Activated CD8-positive, alpha-beta T cell treated with anti-CD3 and anti-CD28 coated beads for 36 hours (primary cell): ENCODE results near the gene PLBD1. TPM values are rescaled to one million over a fixed set of nuclear protein-coding genes. Genes with fewer than 3 reads are reported as not detected.

Source experiments
- ATAC-seq: fragments of 200-7000 bp; cut with Tn5 transposase; one replicate; pipeline ENCODE4 v1.10.0; 2021; ENCODE audit warnings: mild to moderate bottlenecking, moderate library complexity
- CTCF ChIA-PET: fragments of 350-600 bp; sonication (Branson Sonifier 250); formaldehyde crosslinking; loops from one replicate; lab custom pipeline; 2021; ENCODE audit warnings: antibody characterized with exemption; lab: Charles Lee
- POLR2A ChIA-PET: fragments of 350-600 bp; sonication (Branson Sonifier 250); formaldehyde crosslinking; loops from one replicate; lab custom pipeline; 2021; ENCODE audit warnings: antibody characterized with exemption; lab: Charles Lee
- DNase-seq: peaks from one replicate; pipeline ENCODE4 v3.0.0-alpha.2; 2020
- H3K27ac Mint-ChIP-seq: one replicate; pipeline ENCODE4 v1.8.0; 2021; ENCODE audit warnings: mild to moderate bottlenecking, mixed read lengths
- H3K27me3 Mint-ChIP-seq: one replicate; pipeline ENCODE4 v1.8.0; 2021; ENCODE audit warnings: mixed read lengths
- H3K36me3 Mint-ChIP-seq: one replicate; pipeline ENCODE4 v1.8.0; 2021; ENCODE audit warnings: low read depth, mixed read lengths
- H3K4me1 Mint-ChIP-seq: one replicate; pipeline ENCODE4 v1.8.0; 2021; ENCODE audit warnings: low read depth, mixed read lengths
- H3K4me3 Mint-ChIP-seq: one replicate; pipeline ENCODE4 v1.8.0; 2021; ENCODE audit warnings: mild to moderate bottlenecking, moderate library complexity, mixed read lengths
- H3K9me3 Mint-ChIP-seq: one replicate; pipeline ENCODE4 v1.8.0; 2021; ENCODE audit warnings: mixed read lengths
- CTCF ChIP-seq: fragments of 200-600 bp; IDR thresholded peaks from one replicate; pipeline ENCODE4 v1.8.0; 2022; ENCODE audit warnings: antibody characterized with exemption, mild to moderate bottlenecking
- intact Hi-C: fragments of 100-400 bp; cut with micrococcal nuclease; formaldehyde crosslinking; loops from one replicate; pipeline ENCODE4 v1.10.0; 2022
- total RNA-seq, 2 experiments: library from RNA; stranded (reverse); gene quantifications; one replicate each; pipeline ENCODE4 v1.2.3, GENCODE V29; 2021

Gene PLBD1
- total RNA-seq, 2 experiments from 2014 or later: 0.14 TPM; not detected in 1

- DNase-seq (no peak), ATAC-seq (no peak)
- intact Hi-C loops: no loop called here
- H3K27ac Mint-ChIP-seq: no peak overlapping the region
- ChIA-PET POLR2A (no interaction called here), CTCF (no interaction called here)
- TF ChIP-seq CTCF: no peak
- H3K4me3 Mint-ChIP-seq: no peak overlapping the region
- no peaks in the 10 kb centered on the region for H3K36me3 Mint-ChIP-seq
- peaks cover 6% of the 10 kb centered on the region for H3K27me3 Mint-ChIP-seq
- H3K9me3 Mint-ChIP-seq: no peaks in the 10 kb centered on the region
- H3K4me1 Mint-ChIP-seq: peaks cover 6% of the 10 kb centered on the region
Observed at GRCh38 chr12:14554281-14555007, 13.2 kb downstream of the PLBD1 start.

GRCh38 chr12:14548609-14549008 lies 19.1 kb downstream of the PLBD1 start:
- Mint-ChIP-seq H3K4me3 (no peak overlapping the region), H3K9me3 (no peaks in the 10 kb centered on the region), H3K27me3 (peaks cover 6% of the 10 kb centered on the region), H3K36me3 (no peaks in the 10 kb centered on the region), H3K4me1 (no peaks in the 10 kb centered on the region), H3K27ac (no peak overlapping the region)
- ChIA-PET POLR2A (no interaction called here), CTCF (no interaction called here)
- DNase-seq: no peak
- TF ChIP-seq CTCF: no peak
- ATAC-seq: no peak
- intact Hi-C loops: no loop called here

- H3K27me3 Mint-ChIP-seq: peaks cover 2% of the 10 kb centered on the region
- no peak overlapping the region for H3K4me3 Mint-ChIP-seq
- intact Hi-C loops: no loop called here
- DNase-seq: no peak
- H3K4me1 Mint-ChIP-seq: no peaks in the 10 kb centered on the region
- ATAC-seq: no peak
- no peaks in the 10 kb centered on the region for H3K36me3 Mint-ChIP-seq
- CTCF ChIA-PET: no interaction called here
- TF ChIP-seq CTCF: no peak
- no peak overlapping the region for H3K27ac Mint-ChIP-seq
- no peaks in the 10 kb centered on the region for H3K9me3 Mint-ChIP-seq
- POLR2A ChIA-PET: no interaction called here
Observed at GRCh38 chr12:14547571-14547970, 20.1 kb downstream of the PLBD1 start.

GRCh38 chr12:14545144-14546124 lies 22.2 kb downstream of the PLBD1 start:
- CTCF ChIA-PET: no interaction called here

More at GRCh38 chr12:14545144-14546124, 22.2 kb downstream of the PLBD1 start:
- no peaks in the 10 kb centered on the region for H3K36me3 Mint-ChIP-seq
- peaks cover 2% of the 10 kb centered on the region for H3K27me3 Mint-ChIP-seq
- no peak overlapping the region for H3K27ac Mint-ChIP-seq
- POLR2A ChIA-PET: no interaction called here
- no peak for TF ChIP-seq CTCF
- H3K9me3 Mint-ChIP-seq: no peaks in the 10 kb centered on the region
- no peak for DNase-seq
- ATAC-seq: no peak
- no peak overlapping the region for H3K4me3 Mint-ChIP-seq
- intact Hi-C loops: no loop called here
- no peaks in the 10 kb centered on the region for H3K4me1 Mint-ChIP-seq
